ENCODE measurements around the gene AMIGO3. TPM values are rescaled to one million over a fixed set of nuclear protein-coding genes. Genes with fewer than 3 reads are reported as not detected.
A peak's percentile ranks its signal among the peaks of the same experiment; 100 is the strongest.
"Not testable (repeated sequence)": the region's sequence is repeated elsewhere in the genome, so short reads cannot be mapped to it uniquely, and the experiment has no call there.

AMIGO3 gene, protein sequence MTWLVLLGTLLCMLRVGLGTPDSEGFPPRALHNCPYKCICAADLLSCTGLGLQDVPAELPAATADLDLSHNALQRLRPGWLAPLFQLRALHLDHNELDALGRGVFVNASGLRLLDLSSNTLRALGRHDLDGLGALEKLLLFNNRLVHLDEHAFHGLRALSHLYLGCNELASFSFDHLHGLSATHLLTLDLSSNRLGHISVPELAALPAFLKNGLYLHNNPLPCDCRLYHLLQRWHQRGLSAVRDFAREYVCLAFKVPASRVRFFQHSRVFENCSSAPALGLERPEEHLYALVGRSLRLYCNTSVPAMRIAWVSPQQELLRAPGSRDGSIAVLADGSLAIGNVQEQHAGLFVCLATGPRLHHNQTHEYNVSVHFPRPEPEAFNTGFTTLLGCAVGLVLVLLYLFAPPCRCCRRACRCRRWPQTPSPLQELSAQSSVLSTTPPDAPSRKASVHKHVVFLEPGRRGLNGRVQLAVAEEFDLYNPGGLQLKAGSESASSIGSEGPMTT
- total RNA-seq = not detected
- long read RNA-seq, partial matches to known transcripts = 0 of 2 reads
- long read RNA-seq, other reads (novel, unspliced or antisense) = 0 of 2 reads

GRCh38 chr3:49719214-49719884 is at the start of gene AMIGO3:
AMIGO3 (minus strand) TSS chr3:49719684; CDS start chr3:49719465, 219 bp downstream.
- intact Hi-C loops (cut with micrococcal nuclease) = no loop called here
- DNase-seq (peak; percentile 98), ATAC-seq (peak; percentile 78)

DNA sequence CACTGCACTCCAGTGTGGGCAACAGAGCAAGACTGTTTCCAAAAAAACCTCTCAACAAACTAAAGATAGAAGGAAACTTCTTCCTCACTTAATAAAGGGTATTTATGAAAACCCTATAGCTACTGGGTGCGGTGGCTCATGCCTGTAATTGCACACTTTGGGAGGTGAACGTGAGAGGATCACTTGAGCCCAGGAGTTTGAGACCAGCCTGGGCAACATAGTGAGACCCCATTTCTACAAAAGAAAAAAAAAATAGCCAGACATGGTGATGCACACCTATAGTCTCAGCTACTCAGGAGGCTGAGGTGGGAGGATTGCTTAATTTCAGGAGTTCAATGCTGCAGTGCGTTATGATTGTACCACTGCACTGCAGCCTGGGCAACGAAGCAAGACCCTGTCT is 44.5 kb upstream of the AMIGO3 start:
- no peak for DNase-seq
- intact Hi-C loops (cut with micrococcal nuclease) = no loop called here
- no peak for ATAC-seq

DNA sequence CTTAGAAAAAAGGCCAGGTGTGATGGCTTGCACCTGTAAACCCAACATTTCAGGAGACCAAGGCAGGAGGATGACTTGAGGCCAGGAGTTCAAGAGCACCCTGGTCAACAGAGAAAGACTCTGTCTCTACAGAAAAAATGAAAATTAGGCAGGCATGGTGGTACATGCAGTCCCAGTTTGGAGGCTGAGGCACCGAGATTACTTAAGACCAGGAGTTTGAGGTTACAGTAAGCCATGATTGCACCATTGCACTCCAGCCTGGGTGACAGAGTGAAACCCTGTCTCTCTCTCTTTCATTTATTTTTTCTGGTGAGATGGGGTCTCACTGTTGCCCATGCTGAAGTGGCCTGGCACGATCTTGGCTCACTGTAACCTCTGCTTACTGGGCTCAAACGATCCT is 42.2 kb upstream of the AMIGO3 start:
- no peak for DNase-seq
- no peak for ATAC-seq

GRCh38 chr3:49759226-49759625 is 39.7 kb upstream of the AMIGO3 start:
- intact Hi-C loops (cut with micrococcal nuclease) = no loop called here
- no peak for DNase-seq
- ATAC-seq = no peak

More for the DNA sequence above, 42.2 kb upstream of the AMIGO3 start:
- intact Hi-C loops (cut with micrococcal nuclease) = no loop called here

DNA sequence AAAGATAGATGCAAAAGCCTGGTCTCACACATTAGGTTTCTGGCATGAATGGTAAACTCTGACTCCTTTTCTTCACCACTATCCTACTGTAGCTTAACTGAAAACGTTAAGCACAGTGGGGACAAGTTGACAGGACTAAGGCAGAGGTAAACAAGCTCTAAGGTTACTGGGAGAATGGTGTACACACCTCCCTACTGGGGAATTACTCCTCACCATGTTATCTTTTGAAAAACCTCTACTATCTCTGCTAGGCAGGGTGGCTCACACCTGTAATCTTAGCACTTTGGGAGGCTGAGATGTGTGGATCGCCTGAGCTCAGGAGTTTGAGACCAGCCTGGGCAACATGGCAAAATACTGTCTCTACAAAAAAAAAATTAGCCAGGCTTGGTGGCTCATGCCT is 37.7 kb upstream of the AMIGO3 start:
- DNase-seq (no peak), ATAC-seq (no peak)
- intact Hi-C loops (cut with micrococcal nuclease) = no loop called here

GRCh38 chr3:49756036-49756435 is 36.6 kb upstream of the AMIGO3 start:
- intact Hi-C loops (cut with micrococcal nuclease) = no loop called here
- DNase-seq (no peak), ATAC-seq (no peak)

DNA sequence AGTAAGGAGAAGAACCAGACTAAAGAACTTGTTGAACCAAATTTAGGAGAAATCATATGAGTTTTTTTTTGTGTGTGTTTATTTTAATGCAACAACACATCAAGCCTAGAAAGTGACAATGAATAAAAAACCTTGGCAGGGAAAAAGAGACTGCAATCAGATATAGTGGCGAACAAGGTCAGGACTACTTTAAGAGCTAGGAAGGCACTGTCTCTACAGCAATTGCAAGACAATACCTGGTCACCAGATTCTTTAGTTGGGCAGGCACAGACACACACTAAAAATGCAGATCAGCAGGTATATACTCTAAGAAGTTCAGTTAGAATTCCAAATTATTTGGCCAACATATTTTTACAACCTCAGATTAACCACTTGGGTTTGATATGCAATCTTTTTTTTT is 35.1 kb upstream of the AMIGO3 start:
- intact Hi-C loops (cut with micrococcal nuclease) = no loop called here
- DNase-seq = no peak
- ATAC-seq = no peak

- ATAC-seq (no peak), DNase-seq (no peak)
- intact Hi-C loops (cut with micrococcal nuclease) = no loop called here
Observed at GRCh38 chr3:49751501-49751900, 32.0 kb upstream of the AMIGO3 start.

DNA sequence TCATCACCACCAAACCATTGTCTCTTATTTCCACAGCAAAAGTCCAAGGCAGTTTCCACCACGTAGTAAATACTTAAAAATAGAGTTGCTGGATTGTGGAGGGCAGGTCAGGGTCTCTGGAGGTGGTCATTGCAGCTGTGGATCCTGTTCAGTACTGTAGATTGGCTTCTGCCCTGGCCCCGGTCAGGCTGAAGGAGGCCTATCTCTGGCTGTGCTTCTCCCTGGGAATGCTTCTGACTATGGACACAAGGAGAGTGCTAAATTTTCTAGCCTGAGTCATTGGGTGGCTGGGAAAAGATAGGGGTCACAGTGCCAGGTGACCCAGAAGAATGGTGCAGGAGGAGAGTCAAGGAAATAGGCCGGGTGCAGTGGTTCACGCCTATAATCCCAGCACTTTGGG is 30.6 kb upstream of the AMIGO3 start:
- DNase-seq = no peak
- intact Hi-C loops (cut with micrococcal nuclease) = no loop called here
- peak; percentile 48 for ATAC-seq

DNA sequence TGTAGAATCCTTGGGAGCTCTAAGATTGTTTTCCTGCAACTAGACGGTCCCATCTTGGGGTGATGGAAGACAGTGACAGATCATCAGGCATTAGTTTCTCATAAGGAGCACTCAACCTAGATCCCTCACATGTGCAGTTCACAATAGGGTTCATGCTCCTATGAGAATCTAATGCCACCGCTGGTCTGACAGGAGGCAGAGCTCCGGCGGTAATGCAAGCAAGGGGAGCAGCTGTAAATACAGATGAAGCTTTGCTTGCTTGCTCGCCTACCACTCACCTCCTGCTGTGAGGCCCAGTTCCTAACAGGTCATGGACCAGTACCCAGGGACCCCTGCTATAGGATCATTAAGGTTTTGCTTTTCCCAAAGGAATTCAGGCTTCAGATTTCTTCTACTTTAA is 29.4 kb upstream of the AMIGO3 start:
- ATAC-seq; DNase-seq; intact Hi-C loops (cut with micrococcal nuclease): not testable (repeated sequence)

GRCh38 chr3:49747792-49748480 is 28.5 kb upstream of the AMIGO3 start:
- no peak for DNase-seq
- intact Hi-C loops (cut with micrococcal nuclease) = no loop called here
- no peak for ATAC-seq

- DNase-seq = no peak
- intact Hi-C loops (cut with micrococcal nuclease) = no loop called here
- ATAC-seq = no peak
Observed at GRCh38 chr3:49745986-49746385, 26.5 kb upstream of the AMIGO3 start.

DNA sequence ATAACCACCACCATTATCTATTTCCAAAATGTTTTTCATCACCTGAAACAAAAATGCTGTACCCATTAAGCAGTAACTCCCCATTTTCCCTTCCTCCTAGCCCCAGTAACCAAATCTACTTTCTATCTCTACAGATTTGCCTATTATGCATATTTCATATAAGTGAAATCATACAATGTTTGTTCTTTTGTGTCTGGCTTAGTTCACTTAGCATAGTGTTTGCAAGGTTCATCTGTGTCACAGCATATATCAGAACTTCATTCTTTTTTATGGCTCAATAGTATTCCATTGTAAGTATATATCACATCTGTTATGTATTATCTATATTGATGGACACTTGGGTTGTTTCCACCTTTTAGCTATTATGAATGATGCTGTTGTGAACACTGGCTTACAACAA is 20.9 kb upstream of the AMIGO3 start:
- ATAC-seq = no peak
- no peak for DNase-seq
- intact Hi-C loops (cut with micrococcal nuclease) = no loop called here

GRCh38 chr3:49738067-49738713 is 18.7 kb upstream of the AMIGO3 start:
- intact Hi-C loops (cut with micrococcal nuclease) = no loop called here
- ATAC-seq (no peak), DNase-seq (no peak)

GRCh38 chr3:49734752-49735151 is 15.3 kb upstream of the AMIGO3 start:
- DNase-seq = no peak
- no peak for ATAC-seq
- intact Hi-C loops (cut with micrococcal nuclease) = no loop called here

- intact Hi-C loops (cut with micrococcal nuclease) = no loop called here
- ATAC-seq (no peak), DNase-seq (no peak)
Observed at GRCh38 chr3:49733551-49733950, 14.1 kb upstream of the AMIGO3 start.

- ATAC-seq (no peak), DNase-seq (no peak)
- intact Hi-C loops (cut with micrococcal nuclease) = no loop called here
Observed at GRCh38 chr3:49732597-49732996, 13.1 kb upstream of the AMIGO3 start.

DNA sequence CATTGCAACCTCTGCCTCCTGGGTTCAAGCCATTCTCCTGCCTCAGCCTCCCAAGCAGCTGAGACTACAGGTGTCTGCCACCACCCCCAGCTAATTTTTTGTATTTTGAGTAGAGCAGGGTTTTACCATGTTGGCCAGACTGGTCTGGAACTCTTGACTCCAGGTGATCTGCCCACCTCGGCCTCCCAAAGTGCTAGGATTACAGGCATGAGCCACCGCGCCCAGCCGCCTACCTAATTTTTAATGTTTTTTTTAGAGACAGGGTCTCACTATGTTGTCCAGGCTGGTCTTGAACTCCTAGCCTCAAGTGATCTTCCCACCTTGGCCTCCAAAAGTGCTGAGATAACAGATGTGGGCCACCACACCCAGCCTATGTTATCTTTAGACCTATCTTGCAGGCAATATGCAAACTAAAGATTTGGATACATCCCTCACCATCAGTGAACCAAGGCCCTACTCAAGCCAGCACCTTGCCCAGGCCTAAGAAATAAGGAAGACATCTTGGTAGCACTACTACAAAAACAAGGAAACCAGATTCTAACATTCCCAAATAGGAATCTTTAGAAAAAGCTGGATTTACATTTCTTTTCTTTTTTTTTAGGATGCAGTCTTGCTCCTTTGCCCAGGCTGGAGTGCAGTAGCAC is 10.6 kb upstream of the AMIGO3 start:
- DNase-seq = no peak

GRCh38 chr3:49727924-49728361 is 8.5 kb upstream of the AMIGO3 start:
- intact Hi-C loops (cut with micrococcal nuclease) = no loop called here
- no peak for DNase-seq
- ATAC-seq = no peak

More for the DNA sequence above, 10.6 kb upstream of the AMIGO3 start:
- no peak for ATAC-seq
- intact Hi-C loops (cut with micrococcal nuclease) = no loop called here
